CD4-positive, alpha-beta T cell treated with Interleukin-15 for 4 hours (primary cell): ENCODE results near the gene PCSK5.

Experiments used
- DNase-seq: peaks from one replicate; pipeline ENCODE4 v3.0.0-alpha.2; 2020; ENCODE audit warnings: low spot score

The PCSK5 gene

DNA sequence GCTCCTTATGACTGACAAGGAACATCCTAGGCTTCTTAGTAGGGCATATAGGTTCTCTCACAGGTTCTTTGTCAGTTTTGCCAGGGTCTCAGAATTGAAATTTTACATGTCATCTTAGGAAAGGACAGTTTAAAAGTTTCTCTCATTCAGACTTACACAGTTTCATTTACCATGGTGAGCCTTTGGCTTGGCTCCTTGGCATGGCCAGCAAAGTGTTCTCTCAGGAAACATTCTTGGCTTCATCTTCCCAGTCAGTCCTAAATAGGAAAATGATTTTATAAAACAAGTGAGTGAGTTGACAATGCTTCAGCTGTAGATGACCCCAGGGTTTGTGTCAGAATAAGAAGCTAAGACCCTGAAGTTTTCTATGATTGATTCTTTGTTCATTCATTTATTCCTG, 191.6 kb downstream of the PCSK5 start:
- DNase-seq: no peak

- no peak for DNase-seq
Measured at GRCh38 chr9:76085596-76085995, 195.1 kb downstream of the PCSK5 start.

DNA sequence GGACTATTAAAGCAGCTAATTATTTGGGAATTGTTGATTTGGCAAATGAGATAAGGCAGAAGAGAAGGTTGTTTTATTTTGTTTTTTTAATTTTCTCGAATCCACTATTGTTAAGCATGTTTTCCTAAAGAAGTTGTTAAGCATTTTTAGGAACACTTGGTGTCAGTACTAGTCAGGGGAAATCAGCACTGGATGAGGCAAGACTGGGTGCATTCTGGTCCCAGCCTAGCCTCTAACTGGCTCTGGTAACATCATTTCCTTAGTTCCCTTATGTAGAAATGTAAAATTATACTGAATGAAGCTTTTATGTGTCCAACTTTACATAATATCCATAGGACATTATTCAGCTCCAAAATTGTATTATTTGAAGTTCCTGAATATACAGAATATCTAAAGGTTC, 196.1 kb downstream of the PCSK5 start:
- DNase-seq: no peak

GRCh38 chr9:76087976-76088375, 197.5 kb downstream of the PCSK5 start:
- no peak for DNase-seq

- DNase-seq: no peak
Measured at GRCh38 chr9:76090330-76090729, 199.9 kb downstream of the PCSK5 start.

- DNase-seq: no peak
Measured at GRCh38 chr9:76090909-76091308, 200.4 kb downstream of the PCSK5 start.

DNA sequence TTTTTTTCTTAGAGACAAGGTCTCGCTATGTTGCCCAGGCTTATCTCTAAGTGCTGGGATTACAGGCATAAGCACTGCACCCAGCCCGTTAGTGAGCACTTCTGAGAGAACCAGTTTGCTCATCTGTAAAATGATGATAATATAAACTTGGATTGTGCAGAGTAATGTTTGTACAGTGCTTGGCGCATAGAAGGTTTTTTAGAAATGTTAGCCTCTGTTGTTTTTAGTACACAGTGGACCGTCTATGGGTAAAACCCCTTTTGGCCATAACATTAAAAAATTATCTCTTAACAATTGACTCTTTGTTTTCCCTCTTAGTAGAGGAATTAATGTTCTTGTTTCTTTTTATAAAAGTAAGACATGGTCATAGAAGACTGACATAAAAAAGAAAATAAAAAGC, 202.1 kb downstream of the PCSK5 start:
- no peak for DNase-seq

DNA sequence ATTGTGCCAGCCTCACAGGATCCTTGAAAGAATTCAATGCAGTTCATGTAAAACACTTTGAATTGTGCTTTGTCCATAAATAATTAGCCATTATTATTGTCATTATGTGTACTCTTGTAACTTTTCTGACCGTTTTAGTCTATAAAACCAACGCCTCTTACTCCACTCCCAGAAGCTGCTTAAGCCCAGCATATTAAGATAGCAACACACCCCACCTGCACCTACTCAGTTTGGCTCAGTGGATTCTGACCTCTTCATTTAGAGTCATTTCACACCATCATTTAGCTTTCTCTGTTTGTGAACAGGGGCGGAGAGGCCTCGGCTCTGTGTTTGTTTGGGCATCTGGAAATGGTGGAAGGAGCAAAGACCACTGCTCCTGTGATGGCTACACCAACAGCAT, 205.1 kb downstream of the PCSK5 start:
- no peak for DNase-seq

GRCh38 chr9:76099516-76099915, 209.0 kb downstream of the PCSK5 start:
- no peak for DNase-seq

DNA sequence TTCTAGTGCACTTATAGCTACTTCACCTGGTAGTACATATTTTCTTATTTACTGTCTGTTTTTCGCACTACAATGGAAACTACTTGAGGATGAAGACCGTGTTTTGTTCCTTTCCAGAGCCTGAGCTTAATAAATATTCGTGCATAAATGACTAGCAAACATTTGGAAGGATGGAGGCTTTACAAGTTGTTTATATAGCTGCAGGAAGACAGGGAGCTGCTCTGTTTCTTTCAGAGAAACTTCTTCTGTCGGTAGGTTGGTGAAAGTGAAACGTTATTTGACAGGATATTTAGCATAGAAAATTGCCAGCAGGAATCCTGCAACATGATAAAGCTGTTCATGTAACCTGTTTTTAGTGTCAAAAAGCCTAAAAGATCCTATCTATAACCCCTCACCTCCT, 210.6 kb downstream of the PCSK5 start:
- DNase-seq: no peak

- no peak for DNase-seq
Measured at GRCh38 chr9:76101491-76101890, 211.0 kb downstream of the PCSK5 start.

- DNase-seq: no peak
Measured at GRCh38 chr9:76101947-76102346, 211.5 kb downstream of the PCSK5 start.

DNA sequence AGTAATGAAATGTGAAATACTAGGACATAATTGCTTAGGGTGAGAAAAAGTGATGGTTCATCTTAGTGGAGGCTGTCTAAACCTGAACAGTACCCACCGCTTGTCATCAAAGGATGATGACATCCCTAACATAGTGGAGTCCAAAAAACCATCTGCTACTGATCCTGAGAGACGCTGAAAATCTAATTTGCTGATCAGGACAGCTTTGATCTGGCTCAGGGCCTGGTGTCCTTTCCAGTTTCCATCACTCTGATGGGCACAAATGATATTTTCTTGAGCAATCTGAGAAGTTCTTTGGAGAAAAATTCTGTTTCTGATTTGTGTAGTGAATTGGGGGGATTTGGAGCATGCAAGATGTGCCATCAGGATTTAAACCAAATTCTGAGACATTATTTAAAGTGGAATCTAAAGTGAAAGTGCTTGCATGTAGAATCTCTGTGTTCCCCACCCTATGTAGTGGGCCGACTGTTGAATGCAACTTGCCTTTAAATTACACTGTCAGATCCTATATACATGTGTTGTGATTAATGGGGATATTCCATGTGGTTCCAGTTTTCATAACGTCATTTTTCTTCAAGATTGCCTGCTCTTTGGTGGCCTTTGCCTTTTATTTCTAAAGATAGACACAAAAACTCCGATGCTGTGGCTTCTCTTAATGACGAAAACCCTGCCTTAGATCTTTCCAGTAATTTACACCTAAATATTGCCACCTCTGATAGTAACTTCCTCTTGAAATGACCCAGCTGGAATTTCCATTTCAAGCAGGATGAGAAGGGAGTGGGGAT, 213.2 kb downstream of the PCSK5 start:
- DNase-seq: no peak

GRCh38 chr9:76107482-76107881, 217.0 kb downstream of the PCSK5 start:
- no peak for DNase-seq

- DNase-seq: no peak
Measured at GRCh38 chr9:76109953-76110352, 219.5 kb downstream of the PCSK5 start.

GRCh38 chr9:76112151-76112550, 221.7 kb downstream of the PCSK5 start:
- no peak for DNase-seq

GRCh38 chr9:76114144-76114543, 223.7 kb downstream of the PCSK5 start:
- DNase-seq: no peak

GRCh38 chr9:76115396-76115795, 224.9 kb downstream of the PCSK5 start:
- DNase-seq: no peak

DNA sequence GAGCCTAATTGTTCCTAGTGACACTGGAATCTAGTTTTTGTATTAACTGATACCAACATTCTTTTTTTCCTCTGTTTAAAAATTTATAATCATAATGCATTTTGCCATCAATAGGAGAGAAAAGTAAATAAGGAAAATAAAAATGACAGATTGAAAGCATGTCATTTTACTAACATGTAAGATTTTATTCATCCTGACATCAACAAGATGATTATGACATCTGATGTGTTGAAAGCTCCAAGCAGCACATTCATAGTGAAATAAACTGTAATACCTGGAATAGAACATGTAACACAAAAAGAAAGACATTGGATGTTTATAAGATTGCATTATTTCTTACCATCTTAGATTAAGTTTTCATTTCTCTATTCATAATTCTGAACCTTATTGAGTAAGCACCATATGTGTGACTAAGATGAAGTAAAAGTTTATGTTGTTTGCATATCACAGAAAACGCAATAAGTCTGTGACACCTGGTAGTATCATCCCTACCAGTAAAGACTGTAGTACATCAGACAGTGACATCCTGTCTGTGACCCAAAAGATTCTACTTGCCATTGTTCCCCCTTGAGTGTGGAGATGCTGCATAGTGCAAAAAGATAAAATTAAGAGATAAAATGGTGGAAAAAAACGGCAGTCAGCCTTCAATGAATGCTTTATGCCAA, 225.6 kb downstream of the PCSK5 start:
- DNase-seq: no peak

DNA sequence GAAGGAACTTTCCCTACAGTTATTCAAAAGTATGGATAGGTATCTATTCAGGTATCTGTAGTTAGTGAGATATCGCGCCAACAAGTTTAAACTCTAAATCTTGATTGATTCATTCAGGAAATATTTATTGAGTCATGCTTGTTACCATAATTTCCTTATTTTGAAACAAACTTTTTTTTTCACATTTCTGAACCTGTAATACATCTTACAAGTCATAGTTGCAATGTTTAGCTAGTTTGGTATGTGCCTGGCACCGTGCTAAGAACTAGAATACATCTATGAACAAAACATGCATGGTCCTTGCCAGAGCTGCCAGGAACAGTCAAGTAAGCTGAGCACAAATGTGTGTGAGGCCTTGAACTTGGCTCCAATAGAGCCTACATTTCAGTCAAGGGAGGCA, 226.4 kb downstream of the PCSK5 start:
- no peak for DNase-seq

DNA sequence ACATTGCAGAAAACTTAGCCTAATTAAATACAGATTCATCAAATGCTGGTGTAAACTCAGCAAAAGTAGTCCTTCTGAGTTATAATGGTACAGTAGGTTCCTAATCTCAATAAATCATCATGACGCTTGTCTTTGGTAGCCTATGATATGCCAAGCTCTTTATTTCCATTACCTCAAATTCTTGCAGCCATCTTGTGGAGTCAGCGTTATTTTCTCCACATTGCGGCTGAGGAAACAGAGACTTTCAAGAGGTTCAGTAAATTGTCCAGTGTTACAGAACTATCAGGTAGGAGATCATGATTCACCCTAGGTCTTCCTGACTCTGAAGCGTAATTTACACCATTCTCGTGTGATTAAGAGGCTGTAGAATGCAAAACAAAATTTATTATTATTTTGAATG, 237.2 kb downstream of the PCSK5 start:
- no peak for DNase-seq

- no peak for DNase-seq
Measured at GRCh38 chr9:76135902-76136301, 245.4 kb downstream of the PCSK5 start.

GRCh38 chr9:76136986-76137385, 246.5 kb downstream of the PCSK5 start:
- DNase-seq: no peak

- DNase-seq: no peak
Measured at GRCh38 chr9:76137931-76138330, 247.5 kb downstream of the PCSK5 start.
